ENCODE measurements around the gene FAM24B. TPM values are rescaled to one million over a fixed set of nuclear protein-coding genes. Genes with fewer than 3 reads are reported as not detected.
A peak's percentile ranks its signal among the peaks of the same experiment; 100 is the strongest.
"Not testable (repeated sequence)": the region's sequence is repeated elsewhere in the genome, so short reads cannot be mapped to it uniquely, and the experiment has no call there.

FAM24B gene, protein sequence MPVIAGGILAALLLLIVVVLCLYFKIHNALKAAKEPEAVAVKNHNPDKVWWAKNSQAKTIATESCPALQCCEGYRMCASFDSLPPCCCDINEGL
- polyA plus RNA-seq (2011; rRNA removed) (4.0 and 4.6 TPM in 2 replicates), polyA minus RNA-seq (2011; rRNA and poly(A)+ RNA removed) (2.0 and 3.3 TPM in 2 replicates)

GRCh38 chr10:122879339-122880273 lies at the start of gene FAM24B:
TSS of gene FAM24B (minus strand) at chr10:122879581. CDS start at chr10:122850515, 29,066 bp downstream.
- DNase-seq (ENCODE audit: low read depth, low spot score), result peak; percentile 98
- ChIA-PET POLR2A (no interaction called here), CTCF (no interaction called here)
- Histone ChIP-seq H3K9me3 (ENCODE audit: control insufficient read depth, insufficient read depth, low read length) (peaks cover 3% of the 10 kb centered on the region; the same call in 1 of the 2 replicates), H3K27me3 (ENCODE audit: control insufficient read depth, insufficient read depth, low read length) (no peaks in the 10 kb centered on the region), H3K27ac (ENCODE audit: low read depth, low read length) (peak within 1 kb of the TSS; percentile 25), H3K4me3 (ENCODE audit: low read depth, low read length) (peak within 1 kb of the TSS; percentile 78)
- TF ChIP-seq, protein P1, sequence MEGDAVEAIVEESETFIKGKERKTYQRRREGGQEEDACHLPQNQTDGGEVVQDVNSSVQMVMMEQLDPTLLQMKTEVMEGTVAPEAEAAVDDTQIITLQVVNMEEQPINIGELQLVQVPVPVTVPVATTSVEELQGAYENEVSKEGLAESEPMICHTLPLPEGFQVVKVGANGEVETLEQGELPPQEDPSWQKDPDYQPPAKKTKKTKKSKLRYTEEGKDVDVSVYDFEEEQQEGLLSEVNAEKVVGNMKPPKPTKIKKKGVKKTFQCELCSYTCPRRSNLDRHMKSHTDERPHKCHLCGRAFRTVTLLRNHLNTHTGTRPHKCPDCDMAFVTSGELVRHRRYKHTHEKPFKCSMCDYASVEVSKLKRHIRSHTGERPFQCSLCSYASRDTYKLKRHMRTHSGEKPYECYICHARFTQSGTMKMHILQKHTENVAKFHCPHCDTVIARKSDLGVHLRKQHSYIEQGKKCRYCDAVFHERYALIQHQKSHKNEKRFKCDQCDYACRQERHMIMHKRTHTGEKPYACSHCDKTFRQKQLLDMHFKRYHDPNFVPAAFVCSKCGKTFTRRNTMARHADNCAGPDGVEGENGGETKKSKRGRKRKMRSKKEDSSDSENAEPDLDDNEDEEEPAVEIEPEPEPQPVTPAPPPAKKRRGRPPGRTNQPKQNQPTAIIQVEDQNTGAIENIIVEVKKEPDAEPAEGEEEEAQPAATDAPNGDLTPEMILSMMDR (IDR thresholded peaks at IDR 0.05; ENCODE audit: low read depth, low read length), result no peak

GRCh38 chr10:122915700-122916099 lies 36.3 kb upstream of the FAM24B start:
- ChIA-PET CTCF (no interaction called here), POLR2A (no interaction called here)
- Histone ChIP-seq H3K9me3 (ENCODE audit: control insufficient read depth, insufficient read depth, low read length) (no peaks in the 10 kb centered on the region), H3K4me3 (ENCODE audit: low read depth, low read length) (no peak overlapping the region), H3K27me3 (ENCODE audit: control insufficient read depth, insufficient read depth, low read length) (no peaks in the 10 kb centered on the region), H3K27ac (ENCODE audit: low read depth, low read length) (no peak overlapping the region)
- TF ChIP-seq, protein P1 (IDR thresholded peaks at IDR 0.05; ENCODE audit: low read depth, low read length), result no peak
- no peak for DNase-seq (ENCODE audit: low read depth, low spot score)

DNA sequence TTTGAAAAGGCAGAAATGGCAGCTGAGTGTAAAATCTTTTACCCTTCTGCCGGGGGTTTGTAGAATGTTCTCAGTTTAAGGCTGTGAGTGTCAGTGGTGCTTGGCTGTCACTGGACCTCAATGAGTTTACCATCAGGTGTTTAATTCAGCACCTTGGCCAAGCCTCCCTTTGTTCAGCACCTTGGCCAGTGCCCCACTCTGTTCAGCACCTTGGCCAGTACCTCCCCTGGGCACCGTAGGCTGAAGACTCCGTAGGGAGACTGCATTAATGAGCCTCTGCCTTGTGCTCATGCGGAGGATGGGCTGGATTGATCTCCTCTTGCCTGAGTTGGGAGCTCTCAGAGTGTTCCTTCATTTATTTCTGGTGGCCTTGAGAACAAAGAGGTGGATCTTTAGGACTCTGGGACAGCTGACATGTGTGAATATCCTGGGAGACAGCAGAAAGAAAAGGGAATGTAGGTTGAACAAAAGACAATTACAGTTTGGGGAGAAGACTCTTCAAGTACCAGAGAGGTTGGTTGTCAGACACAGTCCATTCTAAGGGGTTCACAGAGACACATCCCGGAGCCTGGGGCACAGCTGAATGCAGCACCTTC lies 32.6 kb upstream of the FAM24B start:
- DNase-seq (ENCODE audit: low read depth, low spot score), result no peak
- POLR2A ChIA-PET, result no interaction called here
- no peak overlapping the region for H3K27ac ChIP-seq (ENCODE audit: low read depth, low read length)
- CTCF ChIA-PET, result no interaction called here
- no peaks in the 10 kb centered on the region for H3K27me3 ChIP-seq (ENCODE audit: control insufficient read depth, insufficient read depth, low read length)
- H3K4me3 ChIP-seq (ENCODE audit: low read depth, low read length), result no peak overlapping the region
- no peaks in the 10 kb centered on the region for H3K9me3 ChIP-seq (ENCODE audit: control insufficient read depth, insufficient read depth, low read length)
- TF ChIP-seq, protein P1 (IDR thresholded peaks at IDR 0.05; ENCODE audit: low read depth, low read length), result no peak

DNA sequence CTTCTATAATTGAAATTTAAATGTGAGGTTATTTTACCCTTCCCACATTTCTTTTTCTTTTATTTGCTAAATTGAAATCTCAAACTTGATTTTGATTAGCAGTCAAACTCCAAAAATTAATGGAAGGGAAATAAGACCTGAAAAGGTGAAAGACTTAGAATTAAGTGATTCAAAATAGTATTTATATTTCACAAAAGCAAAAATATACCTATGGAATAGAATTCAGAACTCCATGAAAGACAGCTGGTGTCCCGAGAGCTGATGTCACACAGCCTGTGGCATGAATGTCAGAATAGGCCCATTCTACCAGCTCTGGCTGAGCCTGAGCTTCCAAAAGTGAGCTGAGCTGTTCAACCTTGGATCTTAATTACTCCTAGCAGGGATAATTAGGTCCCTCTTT lies 30.9 kb upstream of the FAM24B start, which contains the start of gene FAM24A:
Gene FAM24A, plus strand, starts transcription at position 301 of the 400 bp plus-strand sequence. CDS start 1,025 bp downstream, outside the sequence.
- CTCF ChIA-PET, result no interaction called here
- Histone ChIP-seq H3K4me3 (ENCODE audit: low read depth, low read length) (no peak within 1 kb of the TSS), H3K9me3 (ENCODE audit: control insufficient read depth, insufficient read depth, low read length) (no peaks in the 10 kb centered on the region), H3K27me3 (ENCODE audit: control insufficient read depth, insufficient read depth, low read length) (no peaks in the 10 kb centered on the region), H3K27ac (ENCODE audit: low read depth, low read length) (no peak within 1 kb of the TSS)
- TF ChIP-seq, protein P1 (IDR thresholded peaks at IDR 0.05; ENCODE audit: low read depth, low read length), result no peak
- DNase-seq (ENCODE audit: low read depth, low spot score), result no peak
- POLR2A ChIA-PET, result no interaction called here

GRCh38 chr10:122903861-122904260 lies 24.5 kb upstream of the FAM24B start:
- POLR2A ChIA-PET; H3K27ac ChIP-seq (ENCODE audit: low read depth, low read length); CTCF ChIA-PET: not testable (repeated sequence)

More at GRCh38 chr10:122903861-122904260, 24.5 kb upstream of the FAM24B start:
- not testable (repeated sequence) for H3K9me3 ChIP-seq (ENCODE audit: control insufficient read depth, insufficient read depth, low read length); H3K4me3 ChIP-seq (ENCODE audit: low read depth, low read length); DNase-seq (ENCODE audit: low read depth, low spot score); H3K27me3 ChIP-seq (ENCODE audit: control insufficient read depth, insufficient read depth, low read length)
